RWPE2 (cell line): Measurements from ENCODE around the gene KBTBD12.

ENCODE experiments used
- ATAC-seq: fragments of 200-7000 bp; cut with Tn5 transposase; 3 replicates; pipeline ENCODE4 v1.9.1; 2021; ENCODE audit warnings: low read depth
- DNase-seq: peaks from one replicate; pipeline ENCODE4 v3.0.0-alpha.2; 2020; ENCODE audit warnings: low spot score
- H3K27ac ChIP-seq: fragments of 450-650 bp; 2 replicates; pipeline ENCODE4 v1.5.1; 2017; ENCODE audit warnings: mild to moderate bottlenecking; ENCODE audit not compliant: poor library complexity, severe bottlenecking
- H3K27me3 ChIP-seq: fragments of 250-450 bp; sonication (Bioruptor Pico); 2 replicates; pipeline ENCODE4 v1.5.1; 2021; ENCODE audit warnings: mild to moderate bottlenecking, moderate library complexity; ENCODE audit not compliant: insufficient read depth, poor library complexity, severe bottlenecking
- H3K36me3 ChIP-seq: fragments of 250-450 bp; sonication (Bioruptor Pico); 2 replicates; pipeline ENCODE4 v1.5.1; 2020; ENCODE audit warnings: low read depth, mild to moderate bottlenecking, moderate library complexity
- H3K4me1 ChIP-seq: fragments of 250-450 bp; sonication (Bioruptor Pico); 2 replicates; pipeline ENCODE4 v1.5.1; 2021; ENCODE audit warnings: mild to moderate bottlenecking, moderate library complexity; ENCODE audit not compliant: insufficient read depth, poor library complexity, severe bottlenecking
- H3K4me3 ChIP-seq: fragments of 250-450 bp; sonication (Bioruptor Pico); 2 replicates; pipeline ENCODE4 v1.5.1; 2021; ENCODE audit warnings: mild to moderate bottlenecking, moderate library complexity; ENCODE audit not compliant: severe bottlenecking
- H3K9me3 ChIP-seq: fragments of 250-450 bp; sonication (Bioruptor Pico); 2 replicates; pipeline ENCODE4 v1.5.1; 2021; ENCODE audit warnings: mild to moderate bottlenecking, moderate library complexity; ENCODE audit not compliant: severe bottlenecking
- TF ChIP-seq, protein P1 (sequence below): fragments of 450-650 bp; IDR thresholded peaks from one replicate; pipeline ENCODE4 v1.5.1; 2017; ENCODE audit warnings: mild to moderate bottlenecking, moderate library complexity; ENCODE audit not compliant: poor library complexity, severe bottlenecking

Gene KBTBD12

DNA sequence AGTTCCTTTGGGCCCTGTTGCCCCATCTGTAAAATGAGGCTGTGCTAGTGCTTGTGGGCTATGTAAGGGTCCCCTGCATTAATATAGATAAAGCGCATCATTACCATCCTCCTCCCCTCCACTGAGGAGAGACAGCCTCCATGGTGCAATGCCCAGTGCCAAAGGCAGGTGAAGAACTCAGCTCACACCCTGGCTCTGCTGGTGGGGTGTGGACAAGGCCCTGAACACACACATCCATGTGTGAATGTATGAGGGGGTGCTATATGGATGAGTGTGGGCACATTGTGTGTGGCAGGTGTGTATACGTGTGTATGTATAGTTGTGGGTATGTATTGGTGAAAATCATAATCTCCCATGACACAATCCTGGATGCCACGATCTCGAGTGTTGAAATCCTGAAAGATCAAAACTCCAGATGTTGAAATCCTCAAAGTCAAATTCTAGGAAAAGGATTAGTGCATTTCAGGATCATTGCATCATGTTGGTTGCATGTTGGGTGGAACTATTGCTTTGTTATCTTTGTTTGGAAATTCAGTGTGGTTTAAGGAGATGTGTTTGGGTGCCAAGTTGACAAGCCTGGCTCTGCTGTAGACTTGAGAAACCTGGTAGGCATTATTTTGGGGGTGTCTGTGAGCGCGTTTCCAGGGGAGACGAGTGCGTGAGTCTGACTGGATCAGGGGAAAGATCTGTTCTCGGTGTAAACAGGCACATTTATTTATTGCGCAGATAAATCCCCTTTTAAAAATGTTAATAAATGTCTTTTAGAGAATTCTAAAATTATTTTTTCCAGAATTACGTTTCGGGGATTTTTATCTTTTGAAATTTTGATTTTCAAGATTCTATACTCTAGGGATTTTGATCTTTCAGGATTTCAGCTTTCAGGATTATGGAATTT, 95.2 kb downstream of the KBTBD12 start:
- Histone ChIP-seq H3K9me3 (no peaks in the 10 kb centered on the region), H3K4me3 (no peak overlapping the region), H3K27me3 (no peaks in the 10 kb centered on the region), H3K36me3 (no peaks in the 10 kb centered on the region), H3K27ac (no peak overlapping the region), H3K4me1 (peaks cover 3% of the 10 kb centered on the region)
- ATAC-seq = peak; percentile 25; the same call in 1 of the 3 replicates
- no peak for DNase-seq
- TF ChIP-seq, protein P1, sequence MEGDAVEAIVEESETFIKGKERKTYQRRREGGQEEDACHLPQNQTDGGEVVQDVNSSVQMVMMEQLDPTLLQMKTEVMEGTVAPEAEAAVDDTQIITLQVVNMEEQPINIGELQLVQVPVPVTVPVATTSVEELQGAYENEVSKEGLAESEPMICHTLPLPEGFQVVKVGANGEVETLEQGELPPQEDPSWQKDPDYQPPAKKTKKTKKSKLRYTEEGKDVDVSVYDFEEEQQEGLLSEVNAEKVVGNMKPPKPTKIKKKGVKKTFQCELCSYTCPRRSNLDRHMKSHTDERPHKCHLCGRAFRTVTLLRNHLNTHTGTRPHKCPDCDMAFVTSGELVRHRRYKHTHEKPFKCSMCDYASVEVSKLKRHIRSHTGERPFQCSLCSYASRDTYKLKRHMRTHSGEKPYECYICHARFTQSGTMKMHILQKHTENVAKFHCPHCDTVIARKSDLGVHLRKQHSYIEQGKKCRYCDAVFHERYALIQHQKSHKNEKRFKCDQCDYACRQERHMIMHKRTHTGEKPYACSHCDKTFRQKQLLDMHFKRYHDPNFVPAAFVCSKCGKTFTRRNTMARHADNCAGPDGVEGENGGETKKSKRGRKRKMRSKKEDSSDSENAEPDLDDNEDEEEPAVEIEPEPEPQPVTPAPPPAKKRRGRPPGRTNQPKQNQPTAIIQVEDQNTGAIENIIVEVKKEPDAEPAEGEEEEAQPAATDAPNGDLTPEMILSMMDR = no peak

DNA sequence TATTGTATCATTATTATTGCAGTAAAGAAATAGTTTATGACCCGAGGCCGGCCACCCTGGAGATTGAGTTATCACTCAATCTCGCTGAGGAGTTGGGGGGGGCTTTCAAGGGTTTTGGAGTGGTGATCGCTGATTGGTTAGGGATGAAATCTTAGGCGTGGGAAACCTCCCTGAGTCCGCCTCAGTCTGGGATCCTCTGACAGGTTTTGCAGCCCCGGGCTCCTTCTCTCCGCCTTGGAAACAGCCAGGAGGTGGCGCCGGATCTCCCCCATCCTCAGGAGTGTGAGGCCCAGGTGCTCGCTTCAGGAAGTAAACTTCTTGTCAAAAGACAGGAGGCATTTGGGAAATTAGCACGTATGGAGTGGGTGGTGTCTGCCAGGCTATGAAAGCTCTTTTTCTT, 96.1 kb downstream of the KBTBD12 start:
- no peaks in the 10 kb centered on the region for H3K27me3 ChIP-seq
- TF ChIP-seq, protein P1 = peak; percentile 74
- no peak overlapping the region for H3K4me3 ChIP-seq
- peak; percentile 82; the same call in 2 of the 3 replicates for ATAC-seq
- H3K4me1 ChIP-seq = peaks cover 3% of the 10 kb centered on the region
- H3K27ac ChIP-seq = no peak overlapping the region
- no peaks in the 10 kb centered on the region for H3K9me3 ChIP-seq
- no peak for DNase-seq
- H3K36me3 ChIP-seq = no peaks in the 10 kb centered on the region

DNA sequence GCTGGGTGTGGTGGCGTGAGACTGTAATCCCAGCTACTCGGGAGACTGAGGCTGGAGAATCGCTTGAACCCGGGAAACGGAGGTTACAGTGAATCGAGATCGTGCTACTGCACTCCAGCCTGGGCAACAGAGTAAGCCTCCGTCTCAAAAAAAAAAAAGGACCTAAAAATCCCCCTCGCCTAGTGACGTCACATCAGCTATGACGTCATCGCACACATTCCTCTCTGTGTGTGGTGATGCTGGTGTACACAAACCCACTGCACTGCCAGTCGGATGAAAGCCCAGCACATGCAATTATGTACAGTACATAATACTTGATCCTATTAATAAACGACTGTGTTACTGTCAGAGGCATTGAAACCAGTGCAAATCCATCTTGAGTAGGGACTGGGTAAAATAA, 97.0 kb downstream of the KBTBD12 start:
- no peaks in the 10 kb centered on the region for H3K9me3 ChIP-seq
- ATAC-seq = no peak
- H3K27ac ChIP-seq = no peak overlapping the region
- no peak for DNase-seq
- no peaks in the 10 kb centered on the region for H3K27me3 ChIP-seq
- peaks cover 3% of the 10 kb centered on the region for H3K4me1 ChIP-seq
- H3K36me3 ChIP-seq = no peaks in the 10 kb centered on the region
- no peak overlapping the region for H3K4me3 ChIP-seq
- TF ChIP-seq, protein P1 = no peak

DNA sequence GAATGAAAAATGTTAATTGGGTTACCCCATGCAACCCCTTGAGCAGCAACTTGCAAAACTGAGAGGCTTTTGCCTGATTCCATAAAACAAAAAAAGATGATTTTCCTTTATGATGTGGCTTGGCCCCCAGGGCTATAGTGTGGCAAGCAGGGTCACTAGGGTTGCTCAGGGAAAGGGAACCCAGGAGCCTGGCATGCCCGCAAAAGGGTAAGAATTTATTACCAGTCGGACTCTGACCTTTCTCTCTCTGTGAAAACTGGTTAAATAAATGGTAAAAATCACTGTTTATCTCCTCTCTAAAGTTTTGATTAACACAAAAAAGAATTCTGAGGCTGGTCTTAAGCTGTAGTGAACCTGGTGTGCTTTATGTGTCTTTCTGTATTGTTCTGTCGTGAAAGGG, 99.5 kb downstream of the KBTBD12 start:
- TF ChIP-seq, protein P1 = no peak
- H3K27me3 ChIP-seq = no peaks in the 10 kb centered on the region
- H3K4me3 ChIP-seq = no peak overlapping the region
- ATAC-seq (no peak), DNase-seq (no peak)
- H3K27ac ChIP-seq = no peak overlapping the region
- peaks cover 3% of the 10 kb centered on the region for H3K4me1 ChIP-seq
- no peaks in the 10 kb centered on the region for H3K36me3 ChIP-seq
- no peaks in the 10 kb centered on the region for H3K9me3 ChIP-seq

DNA sequence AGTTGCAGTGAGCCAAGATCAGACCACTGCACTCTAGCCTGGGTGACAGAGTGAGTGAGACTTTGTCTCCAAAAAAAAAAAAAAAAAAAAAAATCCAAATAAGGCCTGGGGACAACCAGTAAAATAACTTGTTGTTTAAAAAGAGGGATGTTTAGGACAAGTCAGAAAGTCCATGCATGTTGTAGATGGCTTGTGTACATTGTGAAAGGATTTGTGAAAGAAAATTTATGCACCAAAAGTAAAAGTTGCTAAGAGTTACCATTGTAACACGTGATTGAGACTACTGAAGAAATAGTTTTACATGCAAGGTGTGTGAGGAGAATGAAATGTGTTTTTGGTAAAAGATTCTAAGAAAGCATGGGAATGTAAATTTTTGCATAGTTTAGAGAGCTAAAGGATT, 101.5 kb downstream of the KBTBD12 start:
- Histone ChIP-seq H3K4me1 (peaks cover 1% of the 10 kb centered on the region), H3K9me3 (no peaks in the 10 kb centered on the region), H3K4me3 (no peak overlapping the region), H3K36me3 (no peaks in the 10 kb centered on the region), H3K27ac (no peak overlapping the region), H3K27me3 (no peaks in the 10 kb centered on the region)
- TF ChIP-seq, protein P1 = no peak
- DNase-seq (no peak), ATAC-seq (no peak)
